DMS79 (cell line): ENCODE data around the gene GALNT2.

Experiments used
- DNase-seq: peaks from one replicate; lab custom pipeline; 2025; lab: John Stamatoyannopoulos, UW

Gene GALNT2

DNA sequence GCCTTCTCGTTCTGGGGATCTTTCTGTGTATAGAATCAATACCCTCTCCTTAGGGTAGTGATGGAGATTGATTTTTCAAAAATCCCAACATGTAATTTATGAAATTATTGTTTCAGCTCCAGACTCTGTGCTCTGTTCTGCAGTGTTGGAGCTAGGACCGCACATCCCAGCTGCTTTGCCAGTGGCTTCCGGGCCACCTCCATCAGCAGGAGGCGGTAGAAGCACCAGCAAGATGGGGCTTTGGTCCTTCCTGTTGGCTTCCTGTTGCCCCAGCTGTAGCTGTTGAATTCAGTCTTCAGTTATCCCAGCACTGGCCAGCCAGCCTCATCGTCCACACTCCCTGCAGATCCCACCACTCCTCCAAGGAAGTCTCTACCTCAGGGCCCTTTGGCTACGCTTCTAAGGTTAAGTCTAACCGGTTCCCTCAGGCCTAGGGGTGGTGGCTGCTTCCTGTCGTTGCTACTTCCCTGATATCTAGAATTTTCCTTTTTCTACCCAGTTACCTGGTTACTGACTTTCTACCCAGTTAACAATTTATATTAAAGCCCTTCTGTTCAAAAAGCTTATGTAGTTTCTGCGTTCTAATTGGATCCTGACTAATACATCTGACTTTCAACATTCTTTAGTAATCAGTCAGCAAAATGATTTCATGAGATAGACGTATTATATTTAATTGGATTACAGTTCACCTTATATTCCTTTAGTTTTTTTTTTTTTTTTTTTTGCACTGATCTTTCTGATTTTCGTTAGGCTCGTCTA is 24.6 kb downstream of the GALNT2 start:
- no peak for DNase-seq

DNA sequence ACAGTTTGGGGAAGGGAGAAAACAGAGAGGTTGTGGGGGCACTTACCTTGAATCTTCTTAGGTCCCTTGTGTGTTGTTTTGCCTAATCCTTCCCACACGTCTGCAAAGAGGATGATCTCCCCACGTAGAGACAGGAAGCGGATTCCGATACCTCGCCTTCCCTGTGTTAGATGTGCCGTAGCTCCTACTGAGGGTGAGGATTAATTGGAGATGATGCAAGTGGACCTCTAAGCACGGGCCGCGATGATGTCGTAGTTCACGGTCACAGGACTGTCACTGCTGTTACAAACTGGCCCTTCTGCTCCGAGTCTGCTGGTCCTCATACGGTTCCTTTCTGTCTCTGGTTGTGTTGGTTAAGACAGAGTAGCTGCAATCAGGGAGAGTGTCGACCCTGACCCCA is 27.7 kb downstream of the GALNT2 start:
- no peak for DNase-seq

DNA sequence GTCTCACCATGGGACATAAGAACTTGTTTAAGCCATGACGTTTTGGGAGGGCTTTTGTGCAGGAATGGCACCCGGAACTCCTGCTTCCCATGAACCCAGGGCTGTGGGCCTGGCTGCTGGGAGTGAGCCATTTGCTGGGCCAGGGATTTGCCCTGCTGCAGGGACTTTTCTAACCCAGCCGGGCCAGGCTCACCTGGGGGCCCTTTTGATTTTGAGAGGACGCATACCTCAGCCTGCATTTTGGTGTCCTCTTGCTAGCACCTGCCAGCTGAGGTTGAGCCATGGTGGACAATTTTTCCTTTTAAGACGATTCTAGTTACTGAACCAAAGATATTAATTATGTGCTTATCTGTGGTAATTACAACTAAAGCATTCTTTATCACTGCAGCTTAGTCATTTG is 28.9 kb downstream of the GALNT2 start:
- DNase-seq = no peak

DNA sequence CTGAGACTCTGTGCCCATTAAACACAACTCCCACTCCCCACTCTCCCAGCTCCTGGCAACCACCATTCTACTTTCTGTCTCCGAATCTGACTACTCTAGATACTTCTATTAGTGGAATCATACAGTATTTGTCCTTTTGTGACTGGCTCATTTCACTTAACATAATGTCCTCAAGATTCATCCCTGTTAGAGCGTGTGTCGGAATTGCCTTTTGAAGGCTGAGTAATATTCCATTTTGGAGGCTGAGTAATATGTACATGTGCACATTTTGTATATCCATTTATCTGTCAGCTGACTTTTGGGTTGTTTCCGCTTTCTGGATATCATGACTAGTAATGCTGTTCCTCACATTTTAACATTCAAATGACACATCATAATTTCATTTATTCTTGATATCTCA is 30.3 kb downstream of the GALNT2 start:
- DNase-seq = no peak

DNA sequence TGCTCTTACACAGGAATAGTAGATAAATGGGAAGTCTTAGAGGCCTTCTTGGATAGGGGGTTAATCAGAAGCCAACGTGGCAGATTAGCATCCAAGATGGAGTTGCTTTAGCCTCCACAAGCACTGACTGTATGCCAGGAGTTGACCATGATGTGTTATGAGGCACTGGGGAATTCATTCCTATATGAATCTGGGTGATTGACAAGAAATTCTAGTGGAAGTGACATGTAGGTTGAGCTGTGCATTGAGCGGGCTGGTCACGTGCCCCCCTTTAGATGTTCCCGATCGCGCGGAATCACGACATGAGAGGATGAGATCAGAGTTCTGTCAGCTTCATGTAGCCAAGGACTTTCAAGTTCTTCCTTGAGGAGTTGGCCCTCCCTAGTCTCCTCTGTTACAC is 31.7 kb downstream of the GALNT2 start:
- DNase-seq = no peak

DNA sequence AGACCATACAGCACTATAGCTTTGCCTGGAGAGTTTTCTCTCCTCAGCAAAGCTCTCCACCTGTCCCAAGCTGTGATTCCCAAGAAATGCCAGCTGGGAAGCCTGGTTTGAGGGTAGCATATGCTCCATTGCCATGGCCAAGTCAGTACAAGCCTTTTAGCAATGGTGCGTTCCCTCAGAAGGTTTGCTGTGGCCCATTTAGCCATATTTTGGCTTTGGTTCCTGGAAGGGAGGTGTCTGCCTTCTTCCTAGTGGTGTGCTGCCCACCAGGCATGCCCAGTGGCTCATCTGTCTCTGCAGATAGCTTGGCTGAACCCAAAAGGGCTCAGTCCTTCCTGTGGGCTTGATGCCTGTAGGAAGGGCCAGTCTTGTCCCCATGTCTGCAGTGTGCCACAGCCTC is 32.4 kb downstream of the GALNT2 start:
- no peak for DNase-seq

DNA sequence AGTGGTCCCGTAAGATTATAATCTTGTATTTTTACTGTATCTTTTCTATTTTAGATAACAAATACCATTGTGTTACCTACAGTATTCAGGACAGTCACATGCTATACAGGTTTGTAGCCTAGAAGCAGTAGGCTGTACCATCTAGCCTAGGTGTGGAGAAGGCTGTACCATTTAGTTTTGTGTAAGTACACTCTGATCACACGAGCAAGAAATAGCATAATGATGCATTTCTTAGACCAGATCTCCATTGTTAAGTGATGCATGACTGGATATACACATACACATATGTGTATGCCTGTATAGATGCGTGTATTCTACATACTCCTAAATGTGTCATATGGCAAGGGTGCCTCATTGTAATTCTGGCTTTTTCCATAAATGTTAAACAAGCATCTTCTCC is 33.9 kb downstream of the GALNT2 start:
- no peak for DNase-seq

DNA sequence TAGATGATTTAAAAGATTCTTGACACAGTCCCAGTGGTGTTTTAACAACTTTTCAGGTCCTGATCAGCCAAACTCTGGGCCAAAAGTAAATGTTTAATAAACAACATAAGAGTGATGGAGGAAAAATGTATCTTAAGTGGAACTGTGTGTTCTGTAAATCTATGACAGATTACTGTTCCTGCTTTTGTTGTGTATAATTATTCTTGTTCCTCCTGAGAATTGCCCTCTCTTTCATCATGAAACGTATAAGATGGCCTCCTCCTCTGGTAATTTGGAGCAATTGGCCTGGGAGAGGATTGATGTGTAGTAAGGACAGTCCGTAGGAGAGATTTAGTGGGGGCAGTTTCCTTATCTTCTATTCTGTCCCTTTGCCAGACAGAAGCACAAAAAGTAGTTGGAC is 34.5 kb downstream of the GALNT2 start:
- DNase-seq = no peak

DNA sequence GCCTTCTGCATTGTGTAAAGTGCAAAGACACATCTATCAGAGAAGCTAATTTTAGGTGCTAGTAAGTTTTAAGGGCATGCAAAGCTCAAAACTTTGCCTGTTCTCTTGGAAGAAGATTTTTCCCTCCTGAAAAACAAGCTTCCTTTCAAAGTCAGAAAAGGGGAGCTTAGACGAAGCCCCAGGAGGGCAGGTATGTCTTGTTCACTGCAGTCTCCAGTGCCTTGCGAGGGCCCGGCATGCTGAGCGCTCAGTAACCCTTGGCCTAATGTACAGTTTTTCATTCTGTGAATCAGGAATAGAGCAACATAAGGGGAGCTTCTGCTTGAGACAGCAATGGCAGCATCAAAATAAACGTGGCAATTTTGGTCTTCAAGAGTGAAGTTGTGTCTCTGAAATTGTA is 35.0 kb downstream of the GALNT2 start:
- DNase-seq = no peak

DNA sequence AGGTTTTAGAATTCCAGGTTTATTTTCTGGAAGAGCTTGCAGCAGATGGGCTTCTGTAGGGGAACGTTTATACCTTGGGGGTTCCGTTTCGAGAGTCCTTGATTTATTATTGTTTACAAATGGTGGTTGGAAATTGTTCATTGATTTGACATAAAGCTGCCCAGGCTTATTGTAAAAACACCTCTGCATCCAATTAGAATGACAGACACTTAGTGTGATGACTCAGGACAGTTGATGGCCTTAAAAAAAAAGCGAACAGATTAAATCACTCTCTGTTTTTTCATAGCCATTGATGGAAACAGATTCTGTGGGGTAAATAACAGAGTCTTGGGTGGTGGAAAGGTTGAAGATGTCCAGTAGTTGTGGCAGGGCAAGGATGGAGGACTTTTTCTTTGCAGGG is 35.4 kb downstream of the GALNT2 start:
- DNase-seq = no peak

DNA sequence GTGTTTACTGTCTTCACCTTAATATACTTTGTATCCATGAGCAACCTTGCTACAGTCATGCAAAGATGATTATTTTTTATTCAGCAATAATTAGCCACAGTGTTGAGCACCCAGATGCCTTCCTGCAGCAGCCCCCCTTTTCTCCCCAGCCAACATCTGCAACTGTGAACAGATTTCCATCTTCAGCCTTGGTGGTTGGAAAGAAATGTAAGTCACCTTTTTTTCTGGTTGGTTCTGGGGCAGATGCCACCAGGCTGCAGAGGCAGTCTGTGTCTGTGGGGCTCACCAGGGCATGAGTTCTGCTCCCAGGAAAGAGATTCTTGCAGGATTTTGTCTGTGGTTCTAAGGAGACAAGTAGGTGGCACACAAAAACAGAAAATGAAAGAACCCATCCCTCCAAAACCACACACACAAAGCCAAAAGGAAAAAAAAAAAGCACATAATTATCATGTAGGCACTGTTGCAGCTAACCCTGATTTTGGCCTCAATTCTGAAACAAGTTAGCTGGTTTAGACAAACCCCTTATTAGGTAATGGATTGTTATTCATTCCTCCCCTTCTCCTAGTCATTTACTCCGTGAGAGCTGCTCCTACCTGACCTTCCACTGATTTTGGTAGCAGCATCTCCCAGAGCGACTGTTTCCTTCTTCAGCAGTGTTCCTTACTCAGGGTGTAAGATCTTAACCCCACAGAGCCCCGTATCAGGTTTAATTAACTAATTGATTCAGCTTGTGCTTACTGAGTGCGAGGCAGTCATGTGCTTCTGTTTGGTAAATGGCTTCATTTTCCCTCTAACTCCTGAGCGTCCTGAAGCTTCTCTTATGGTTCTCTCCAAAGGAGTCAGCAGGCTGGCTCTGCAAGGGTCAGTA is 36.5 kb downstream of the GALNT2 start:
- DNase-seq = no peak

DNA sequence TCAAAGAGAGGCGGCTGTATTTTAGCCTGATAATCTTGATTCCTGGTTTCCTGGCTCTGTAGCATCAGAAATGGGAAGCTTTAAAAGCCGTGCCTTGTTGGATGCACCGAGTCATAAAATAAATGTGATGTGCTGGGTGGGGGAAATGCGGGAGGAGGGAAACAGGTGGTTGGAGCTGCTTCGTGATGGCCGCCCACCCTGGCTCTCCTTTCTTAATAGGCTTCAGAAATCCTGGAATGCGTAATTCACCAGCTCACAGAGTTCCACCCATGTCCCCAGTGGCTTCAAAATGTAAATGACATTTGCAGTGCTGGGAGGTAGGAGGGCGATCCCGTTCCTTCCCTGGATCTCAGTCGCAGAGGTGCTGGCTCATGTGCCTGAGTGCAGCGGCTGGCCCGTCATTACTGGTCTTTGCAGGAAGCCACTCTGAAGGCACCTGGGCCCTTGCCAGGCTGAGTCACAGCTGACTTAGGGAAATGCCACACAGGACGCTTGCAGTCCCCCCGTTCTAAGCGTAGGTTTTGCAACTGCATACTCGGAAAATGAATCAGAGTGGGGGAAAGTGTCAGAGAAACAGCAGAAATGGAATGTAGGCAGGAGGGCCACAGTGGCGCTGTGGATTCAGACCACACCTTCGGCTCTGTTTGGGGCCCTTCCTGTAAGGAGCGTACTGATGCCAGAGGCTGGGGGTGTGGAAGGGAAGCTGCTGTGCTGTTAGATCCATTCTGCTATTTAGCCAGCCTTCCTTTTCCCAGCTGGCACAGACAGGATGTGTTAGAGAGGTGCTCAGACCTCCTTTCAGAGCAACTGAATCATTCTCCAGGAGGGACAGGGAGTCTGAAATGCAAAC is 37.6 kb downstream of the GALNT2 start:
- DNase-seq = peak; percentile 91

DNA sequence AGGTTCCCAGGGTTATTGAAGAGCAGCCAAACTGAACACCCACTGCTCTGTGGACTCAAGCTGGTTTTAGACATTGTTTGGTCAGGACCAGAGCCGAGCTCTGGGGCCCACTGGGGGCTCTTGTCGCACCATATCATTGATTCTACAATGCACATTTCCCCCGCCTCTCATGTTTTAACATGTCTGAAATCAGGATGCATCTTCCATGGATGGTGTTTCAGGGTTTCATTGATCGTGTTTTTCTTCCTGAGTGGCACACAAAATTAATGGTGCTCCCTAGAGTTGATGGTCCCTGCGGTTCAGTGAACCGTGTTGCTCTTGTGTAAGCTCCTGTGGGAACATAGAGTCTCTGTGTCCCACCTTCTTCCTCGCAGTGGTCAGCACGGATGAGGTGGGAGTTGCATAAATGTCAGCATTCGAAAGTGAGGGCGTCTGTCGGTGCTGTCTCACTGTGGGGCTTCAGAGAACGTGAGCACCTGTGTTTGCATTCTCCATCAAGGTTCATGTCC is 38.3 kb downstream of the GALNT2 start:
- DNase-seq = no peak

DNA sequence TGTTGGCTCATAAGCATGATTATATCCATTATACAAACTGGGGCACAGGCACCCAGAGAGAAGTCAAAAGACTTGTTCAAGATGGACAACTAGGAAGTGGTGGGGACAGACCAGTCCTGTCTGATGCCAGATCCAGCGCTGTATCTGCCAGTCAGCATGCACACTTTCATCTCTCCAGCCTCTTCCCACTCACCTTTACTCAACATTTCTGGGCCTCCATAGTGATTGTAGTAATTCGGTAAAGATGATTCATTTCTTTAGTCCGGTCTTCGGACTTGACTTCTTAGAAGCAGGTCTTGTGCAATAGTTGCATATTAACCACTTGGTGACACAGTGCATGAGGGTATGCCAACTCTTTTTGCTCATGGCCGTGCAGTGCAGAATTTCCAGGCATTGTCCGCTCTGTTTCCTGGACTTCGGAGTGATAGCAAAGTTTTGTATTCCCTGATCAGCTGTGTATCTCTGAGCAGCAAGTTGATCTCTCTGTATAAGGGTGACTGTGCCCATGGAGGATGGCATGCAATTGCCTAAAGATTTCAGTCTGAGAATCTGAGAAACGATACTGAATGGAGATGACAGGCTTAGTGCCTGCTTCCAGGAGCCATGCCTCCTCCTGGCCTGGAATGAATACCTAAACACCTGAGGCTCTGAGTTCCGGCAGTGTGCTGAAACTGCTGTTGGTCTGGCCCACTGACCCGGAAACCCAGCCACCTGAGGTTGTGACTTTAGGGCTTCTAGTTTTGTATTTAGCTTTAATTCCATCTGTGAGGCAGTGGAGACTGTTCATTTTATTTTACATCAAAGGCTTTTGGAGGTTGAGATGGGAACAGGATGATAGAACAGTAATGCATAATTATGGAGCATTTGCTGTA is 39.0 kb downstream of the GALNT2 start:
- DNase-seq = no peak

DNA sequence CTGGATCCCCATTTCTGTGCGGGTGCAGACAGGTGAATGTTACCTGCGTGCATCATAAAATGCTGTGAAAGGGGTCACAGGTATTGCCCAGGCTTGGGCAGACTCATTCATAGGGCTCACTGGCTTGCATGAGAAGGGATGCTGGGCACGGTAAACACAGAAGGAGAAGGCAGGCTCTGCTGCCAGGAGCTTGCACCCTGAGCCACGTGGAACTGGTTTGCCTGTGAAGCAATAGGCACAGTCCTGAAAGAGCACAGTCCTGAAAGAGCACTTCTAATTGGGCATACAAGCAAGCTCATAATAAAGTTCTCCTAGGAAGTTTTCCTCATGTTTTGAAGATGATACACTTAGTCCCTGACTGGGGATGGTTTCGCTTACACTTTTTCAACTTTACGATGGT is 40.9 kb downstream of the GALNT2 start:
- DNase-seq = no peak

DNA sequence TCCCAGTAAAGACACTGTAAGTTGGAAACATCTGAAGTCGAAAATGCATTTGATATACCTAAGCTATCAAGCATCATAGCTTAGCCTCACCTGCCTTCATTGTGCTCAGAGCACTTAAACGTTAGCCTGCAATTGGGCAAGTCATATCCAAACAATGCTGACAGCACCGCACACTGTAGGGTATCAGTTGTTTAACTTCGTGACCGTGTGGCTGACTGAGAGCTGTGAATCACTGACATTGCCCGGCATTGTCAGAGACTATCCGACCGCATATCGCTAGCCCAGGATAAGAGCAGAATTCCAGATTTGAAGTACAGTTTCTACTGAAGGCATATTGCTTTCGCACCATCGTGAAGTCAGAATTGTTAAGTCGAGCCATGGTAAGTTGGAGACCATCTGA is 41.5 kb downstream of the GALNT2 start:
- DNase-seq = no peak

DNA sequence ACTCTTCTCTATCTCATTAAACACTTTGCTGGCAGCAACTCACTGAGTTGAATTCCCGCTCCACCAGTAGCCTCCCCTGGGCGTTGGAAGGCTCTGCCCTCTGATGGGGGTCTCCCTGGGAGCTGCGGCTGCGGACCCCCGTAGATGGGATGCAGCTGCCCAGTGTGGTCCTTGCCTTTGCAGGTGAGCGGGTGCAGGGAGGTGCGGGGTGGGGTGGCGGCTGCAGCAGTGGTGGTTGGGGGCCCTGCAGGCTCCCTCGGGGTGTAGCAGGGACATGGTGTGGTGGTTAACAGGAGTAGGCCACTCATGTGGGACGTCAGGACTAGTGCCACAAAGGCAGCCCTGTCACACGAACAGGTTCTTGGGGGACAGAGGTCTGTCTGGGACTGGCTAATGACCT is 42.0 kb downstream of the GALNT2 start:
- no peak for DNase-seq

DNA sequence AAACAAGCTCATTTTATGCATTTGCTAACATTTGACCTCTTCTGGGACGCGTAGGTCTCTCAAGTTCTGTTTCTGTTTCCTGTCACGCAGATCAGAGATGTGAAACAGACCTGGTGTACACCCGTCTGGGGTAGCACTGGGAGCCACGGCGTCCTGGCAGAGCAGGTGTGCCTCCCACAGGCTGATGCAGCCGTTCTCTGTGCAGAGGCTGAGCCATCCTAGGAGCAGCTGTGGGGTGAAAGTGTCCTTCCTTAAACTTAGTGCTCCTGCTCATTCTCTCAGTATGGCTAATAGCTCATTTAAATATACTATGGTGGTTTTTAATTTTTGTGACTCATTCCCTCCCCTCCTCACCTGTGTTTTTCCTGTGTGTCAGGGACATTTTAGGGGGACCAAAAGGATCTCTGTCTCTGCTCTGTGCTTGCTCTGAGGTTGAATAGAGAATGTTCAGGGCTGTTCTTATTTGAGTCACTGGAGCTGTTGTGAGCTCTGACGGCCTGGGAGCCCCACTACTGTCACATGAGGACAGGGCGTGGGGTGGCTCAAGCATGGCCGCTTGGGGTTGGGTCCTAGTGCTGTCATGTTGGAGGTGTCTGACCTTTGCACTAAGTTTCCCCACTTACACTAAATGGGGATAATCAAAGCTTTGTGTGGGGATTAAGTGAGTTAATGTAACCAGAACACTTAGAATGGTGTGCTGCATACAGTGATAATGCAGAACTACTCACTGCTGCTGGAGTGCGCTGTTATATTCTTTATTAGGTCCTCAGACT is 43.0 kb downstream of the GALNT2 start:
- DNase-seq = no peak

DNA sequence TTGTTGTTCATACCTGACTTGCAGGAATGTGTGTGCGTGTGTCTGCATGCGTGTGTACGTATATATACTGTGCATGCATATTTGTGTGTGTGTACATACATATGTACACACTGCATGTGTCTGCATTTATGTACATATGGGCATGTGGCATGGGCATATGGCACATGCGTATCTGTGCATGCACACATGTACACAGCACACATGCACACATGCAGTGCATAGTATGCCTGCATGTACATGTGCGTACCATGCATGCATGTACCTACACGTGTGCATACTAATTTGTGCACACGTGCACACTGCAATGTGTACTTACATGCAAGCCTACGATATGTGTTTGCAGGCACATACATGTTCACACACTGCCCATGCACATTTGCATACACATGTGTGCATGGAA is 43.9 kb downstream of the GALNT2 start:
- DNase-seq = no peak

DNA sequence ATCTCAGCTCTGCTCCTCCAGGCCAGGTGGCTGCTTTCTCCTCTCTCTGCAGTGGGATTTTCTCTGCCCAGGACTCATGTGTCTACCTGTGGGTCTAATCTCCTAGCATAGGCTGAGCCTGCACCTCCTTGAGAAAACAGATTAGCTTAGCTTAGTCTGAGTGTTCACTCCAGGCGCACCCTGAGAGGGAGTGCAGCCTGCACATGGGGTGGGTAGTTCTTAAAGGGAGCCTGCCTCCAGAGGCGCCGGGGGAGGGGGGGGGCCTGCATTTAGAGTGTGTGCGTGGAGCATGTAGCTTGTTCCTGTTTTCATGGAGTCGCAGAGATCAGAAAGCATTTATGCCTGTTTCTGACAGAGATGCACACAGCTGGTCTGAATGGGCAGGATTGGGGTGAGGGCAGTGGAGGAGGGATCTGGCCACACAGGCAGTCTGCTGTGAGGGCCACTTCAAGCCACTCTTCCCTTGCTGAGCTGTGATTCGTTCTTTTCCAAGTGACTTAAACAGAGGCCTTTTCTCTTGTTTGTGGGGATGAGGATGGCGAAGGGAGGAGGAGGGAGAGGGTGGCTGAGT is 45.2 kb downstream of the GALNT2 start:
- DNase-seq = peak; percentile 35
